HFF-Myc (cell line): ENCODE data around the gene ATP2B2.

Experiments used
- DNase-seq: peaks from one replicate; pipeline ENCODE4 v3.0.0-alpha.2; 2011; ENCODE audit warnings: low read depth; ENCODE audit errors: extremely low read depth
- H3K4me3 ChIP-seq: replicated peaks from 2 replicates; pipeline ENCODE4 v1.5.1; 2011; ENCODE audit warnings: low read depth, mild to moderate bottlenecking, control low read depth, low read length
- TF ChIP-seq, protein P1 (sequence below): IDR thresholded peaks from 2 replicates; pipeline ENCODE4 v1.5.1; 2012; ENCODE audit warnings: mild to moderate bottlenecking, low read depth, low read length, control low read depth; ENCODE audit errors: missing control alignments

The ATP2B2 gene

DNA sequence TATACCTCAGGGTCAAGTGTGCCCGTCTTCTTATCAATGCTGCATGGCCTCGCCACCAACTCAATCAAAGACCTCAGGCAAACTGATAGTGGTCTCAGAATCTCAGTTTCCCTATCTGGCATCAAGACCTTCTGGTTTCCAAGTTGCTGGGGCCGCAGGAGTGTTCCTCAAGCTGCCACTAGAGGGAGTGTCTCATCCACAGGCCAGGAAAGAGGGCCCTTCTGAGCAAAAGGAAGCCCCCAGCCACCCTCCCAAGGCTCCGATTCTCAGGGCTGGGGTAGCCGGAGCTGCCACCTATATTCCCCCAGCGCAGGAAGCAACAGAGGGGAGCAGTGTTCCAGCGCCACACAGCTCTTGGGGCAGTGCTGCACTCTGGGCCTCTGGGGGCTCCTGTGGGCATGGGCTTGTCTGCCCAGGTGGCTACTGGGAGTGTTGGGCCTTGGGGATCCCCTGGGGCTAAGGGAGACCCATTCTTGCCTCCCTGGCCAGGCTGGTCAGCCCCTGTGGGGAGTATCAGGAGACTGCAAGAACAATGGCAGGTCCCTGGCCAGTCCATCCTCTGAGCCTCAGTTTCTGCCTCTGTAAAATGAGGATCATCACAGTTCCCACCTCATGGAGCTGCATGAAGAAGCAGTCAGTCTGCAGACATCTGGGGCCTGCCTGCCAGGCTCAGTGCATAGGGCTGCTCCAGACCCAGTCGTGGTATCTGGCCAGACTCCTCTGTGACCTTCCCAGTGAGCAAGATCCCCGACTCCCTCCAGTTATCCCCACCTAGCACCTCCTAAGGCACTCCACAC lies 161.0 kb downstream of the ATP2B2 start:
- no peak for DNase-seq
- no peak overlapping the region for H3K4me3 ChIP-seq
- TF ChIP-seq, protein P1, sequence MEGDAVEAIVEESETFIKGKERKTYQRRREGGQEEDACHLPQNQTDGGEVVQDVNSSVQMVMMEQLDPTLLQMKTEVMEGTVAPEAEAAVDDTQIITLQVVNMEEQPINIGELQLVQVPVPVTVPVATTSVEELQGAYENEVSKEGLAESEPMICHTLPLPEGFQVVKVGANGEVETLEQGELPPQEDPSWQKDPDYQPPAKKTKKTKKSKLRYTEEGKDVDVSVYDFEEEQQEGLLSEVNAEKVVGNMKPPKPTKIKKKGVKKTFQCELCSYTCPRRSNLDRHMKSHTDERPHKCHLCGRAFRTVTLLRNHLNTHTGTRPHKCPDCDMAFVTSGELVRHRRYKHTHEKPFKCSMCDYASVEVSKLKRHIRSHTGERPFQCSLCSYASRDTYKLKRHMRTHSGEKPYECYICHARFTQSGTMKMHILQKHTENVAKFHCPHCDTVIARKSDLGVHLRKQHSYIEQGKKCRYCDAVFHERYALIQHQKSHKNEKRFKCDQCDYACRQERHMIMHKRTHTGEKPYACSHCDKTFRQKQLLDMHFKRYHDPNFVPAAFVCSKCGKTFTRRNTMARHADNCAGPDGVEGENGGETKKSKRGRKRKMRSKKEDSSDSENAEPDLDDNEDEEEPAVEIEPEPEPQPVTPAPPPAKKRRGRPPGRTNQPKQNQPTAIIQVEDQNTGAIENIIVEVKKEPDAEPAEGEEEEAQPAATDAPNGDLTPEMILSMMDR: peak; percentile 94

DNA sequence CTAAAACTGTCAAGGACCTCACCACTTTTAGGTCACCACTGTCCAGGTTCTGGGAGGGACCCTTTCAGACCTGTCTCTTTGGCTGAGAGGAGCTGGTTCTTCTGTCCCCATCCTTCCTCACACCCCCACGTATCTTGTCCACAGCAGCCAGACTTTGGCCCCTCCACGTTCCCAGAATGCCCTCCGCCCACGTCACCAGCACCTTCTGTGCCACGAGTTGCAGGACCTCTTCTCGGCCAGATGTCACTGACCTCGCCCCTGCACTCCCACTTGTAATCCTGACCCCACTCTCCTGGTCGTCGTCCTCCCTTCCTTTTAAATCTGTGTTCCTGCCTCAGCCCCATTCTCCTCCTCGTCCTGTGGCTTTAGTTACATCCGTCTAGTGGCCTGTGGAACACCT lies 161.9 kb downstream of the ATP2B2 start:
- no peak overlapping the region for H3K4me3 ChIP-seq
- TF ChIP-seq, protein P1: no peak
- DNase-seq: no peak

DNA sequence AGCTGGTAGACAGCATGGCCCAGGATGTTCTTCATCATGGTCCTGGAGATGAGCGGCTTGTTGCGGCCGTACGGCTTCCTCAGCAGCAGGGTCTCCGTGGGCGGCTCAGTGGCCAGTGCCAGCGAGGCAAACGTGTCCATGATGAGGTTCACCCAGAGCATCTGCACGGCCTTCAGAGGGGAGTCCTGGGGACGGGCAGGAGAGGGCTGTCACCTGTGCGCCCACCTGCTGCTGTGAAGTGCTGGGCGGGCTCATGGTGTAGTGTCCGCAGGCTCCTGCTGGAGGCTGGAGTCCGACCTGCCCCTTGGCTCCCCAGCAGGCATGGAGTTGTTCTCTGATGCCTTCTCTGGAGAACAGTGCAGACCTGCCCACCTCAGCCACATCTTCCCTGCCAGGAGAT lies 162.6 kb downstream of the ATP2B2 start:
- TF ChIP-seq, protein P1: no peak
- DNase-seq: no peak
- H3K4me3 ChIP-seq: no peak overlapping the region

DNA sequence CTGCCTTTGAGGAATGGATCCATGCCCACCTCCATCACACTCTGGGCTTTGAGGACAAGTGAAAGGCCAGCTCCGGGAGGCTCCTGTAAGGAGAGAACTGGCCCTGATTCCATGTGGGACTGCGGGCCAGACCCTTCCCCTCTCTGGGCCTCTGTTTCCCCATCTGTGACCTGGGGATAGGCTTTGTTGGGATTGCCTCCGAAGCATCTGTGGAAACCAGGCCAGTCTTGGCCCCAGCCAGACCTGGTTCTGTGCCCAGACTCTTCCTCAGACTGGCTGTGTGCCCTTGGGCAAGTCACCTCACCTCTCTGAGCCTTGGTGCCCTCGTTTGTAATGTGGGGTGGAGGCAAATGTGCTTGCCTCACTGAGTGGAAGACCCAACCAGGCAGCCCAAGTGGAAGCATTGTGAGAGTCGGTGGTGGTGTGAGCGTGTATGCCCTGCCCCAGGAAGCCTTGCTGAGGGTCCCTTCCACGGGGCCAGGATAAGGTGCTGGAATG lies 163.4 kb downstream of the ATP2B2 start:
- no peak overlapping the region for H3K4me3 ChIP-seq
- TF ChIP-seq, protein P1: no peak
- DNase-seq: no peak

DNA sequence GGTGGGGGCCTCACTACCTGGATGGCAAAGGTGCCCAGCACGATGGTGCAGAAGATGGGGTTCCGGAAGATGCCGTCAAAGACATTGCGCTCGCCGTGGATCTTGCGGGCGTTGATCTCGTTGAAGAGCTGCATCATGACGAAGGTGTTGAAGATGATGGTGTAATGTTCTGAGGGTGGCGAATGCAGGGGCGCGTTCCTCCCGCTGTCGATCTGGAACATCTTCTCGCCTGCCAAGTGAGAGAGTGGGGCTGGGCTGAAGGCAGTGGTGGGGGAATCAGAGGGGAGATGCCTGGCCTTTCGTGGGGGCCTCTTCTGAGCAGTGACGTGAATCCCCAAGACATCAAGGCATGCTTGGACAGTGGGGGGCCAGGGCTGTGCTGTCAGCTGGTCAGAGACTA lies 164.9 kb downstream of the ATP2B2 start:
- H3K4me3 ChIP-seq: no peak overlapping the region
- no peak for DNase-seq
- TF ChIP-seq, protein P1: no peak

DNA sequence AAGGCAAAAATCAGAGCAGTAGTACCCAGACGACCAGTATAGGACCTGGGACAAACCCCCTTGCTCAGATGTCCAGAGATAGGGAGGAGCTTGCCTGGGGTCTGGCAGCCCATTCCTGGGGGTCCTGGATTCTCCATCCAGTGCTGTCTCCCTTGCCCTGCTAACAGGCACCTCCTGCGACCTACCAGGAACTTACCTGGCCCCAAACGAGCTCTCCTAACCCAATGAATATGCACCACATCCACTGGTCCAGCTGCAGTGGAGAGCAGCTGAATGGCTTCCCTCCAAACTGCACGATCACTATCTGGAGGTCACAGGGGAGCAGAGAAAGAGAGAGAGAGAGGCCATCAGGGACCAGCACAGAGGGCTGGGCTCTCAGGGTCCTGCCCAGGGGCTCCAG lies 165.3 kb downstream of the ATP2B2 start:
- no peak for DNase-seq
- H3K4me3 ChIP-seq: no peak overlapping the region
- TF ChIP-seq, protein P1: no peak
